Fibroblast of lung (primary cell): ENCODE data around the gene NAP1L4. TPM values are rescaled to one million over a fixed set of nuclear protein-coding genes. Genes with fewer than 3 reads are reported as not detected.

ENCODE experiments used
- DNase-seq, 2 donors: peaks; one replicate each; pipeline versions ENCODE4 v3.0.0 to v3.0.0-alpha.2; 2010; ENCODE audit warnings: low read depth in 2 of 2
- H2AFZ ChIP-seq: 2 replicates; pipeline ENCODE4 v1.5.1; 2012; ENCODE audit warnings: low read length, control low read depth, inconsistent platforms
- H3K27ac ChIP-seq: 2 replicates; pipeline ENCODE4 v1.5.1; 2011; ENCODE audit warnings: low read length, control low read depth; ENCODE audit not compliant: insufficient read depth
- H3K27me3 ChIP-seq: 2 replicates; pipeline ENCODE4 v1.5.1; 2011; ENCODE audit warnings: mild to moderate bottlenecking, low read length; ENCODE audit not compliant: control insufficient read depth, insufficient read depth
- H3K36me3 ChIP-seq: 2 replicates; pipeline ENCODE4 v1.5.1; 2011; ENCODE audit warnings: low read length; ENCODE audit not compliant: control insufficient read depth, insufficient read depth
- H3K4me1 ChIP-seq: 2 replicates; pipeline ENCODE4 v1.5.1; 2011; ENCODE audit warnings: low read length; ENCODE audit not compliant: control insufficient read depth, insufficient read depth; ENCODE audit errors: extremely low read depth
- H3K4me2 ChIP-seq: 2 replicates; pipeline ENCODE4 v1.5.1; 2011; ENCODE audit warnings: low read length, control low read depth; ENCODE audit not compliant: insufficient read depth; ENCODE audit errors: extremely low read depth
- H3K4me3 ChIP-seq, 4 experiments: fragments of 200-600 bp in 1 of 4; sonication (generic) in 1 of 4; replicated peaks in 1 of 4; 2 replicates each; pipeline ENCODE4 v1.5.1; 2011 to 2016; ENCODE audit warnings: low read length in 4 of 4, low read depth in 3 of 4, mild to moderate bottlenecking in 3 of 4, control low read depth in 2 of 4, inconsistent platforms in 1 of 4, mixed read lengths in 1 of 4; ENCODE audit not compliant: insufficient read depth in 1 of 4; ENCODE audit errors: control extremely low read depth in 1 of 4
- H3K79me2 ChIP-seq: 2 replicates; pipeline ENCODE4 v1.5.1; 2012; ENCODE audit warnings: mild to moderate bottlenecking, low read length, inconsistent platforms; ENCODE audit not compliant: control insufficient read depth, insufficient read depth
- H3K9ac ChIP-seq: 2 replicates; pipeline ENCODE4 v1.5.1; 2011; ENCODE audit warnings: mild to moderate bottlenecking, low read length, control low read depth; ENCODE audit not compliant: insufficient read depth
- H3K9me3 ChIP-seq: 2 replicates; pipeline ENCODE4 v1.5.1; 2012; ENCODE audit warnings: low read depth, low read length; ENCODE audit not compliant: control insufficient read depth, insufficient read depth
- H4K20me1 ChIP-seq: 2 replicates; pipeline ENCODE4 v1.5.1; 2011; ENCODE audit warnings: low read length; ENCODE audit not compliant: control insufficient read depth, insufficient read depth; ENCODE audit errors: extremely low read depth
- CTCF ChIP-seq, 2 donors: IDR thresholded peaks in 1 of 2; conservative IDR thresholded peaks in 1 of 2; 1 replicate in 1 of 2; 2 replicates in 1 of 2; pipeline ENCODE4 v1.5.1; 2011 to 2012; ENCODE audit warnings: low read length in 2 of 2, control low read depth in 1 of 2, inconsistent platforms in 1 of 2, low read depth in 1 of 2, mild to moderate bottlenecking in 1 of 2
- EZH2 ChIP-seq: IDR thresholded peaks from 2 replicates; pipeline ENCODE4 v1.5.1; 2012; ENCODE audit warnings: low read length, control low read depth, mild to moderate bottlenecking; ENCODE audit errors: missing control alignments
- polyA plus RNA-seq, 2 donors: library from polyadenylated mRNA; depleted of rRNA in 1 of 2; stranded (reverse) in 1 of 2; unstranded in 1 of 2; fragments of >200 nt; gene quantifications; 2 replicates each; pipeline ENCODE4 v1.2.1, GENCODE V29; 2011 to 2012; ENCODE audit warnings: missing spikeins in 1 of 2
- total RNA-seq: library from RNA; depleted of rRNA; stranded (reverse); fragments of >200 nt; gene quantifications from 2 replicates; pipeline ENCODE4 v1.2.1, GENCODE V29; 2014

The NAP1L4 gene
- total and polyA plus RNA-seq, 2 donors (not counting 1 experiment from before 2014, with no cell fraction given) = 79.5 to 113 TPM

DNA sequence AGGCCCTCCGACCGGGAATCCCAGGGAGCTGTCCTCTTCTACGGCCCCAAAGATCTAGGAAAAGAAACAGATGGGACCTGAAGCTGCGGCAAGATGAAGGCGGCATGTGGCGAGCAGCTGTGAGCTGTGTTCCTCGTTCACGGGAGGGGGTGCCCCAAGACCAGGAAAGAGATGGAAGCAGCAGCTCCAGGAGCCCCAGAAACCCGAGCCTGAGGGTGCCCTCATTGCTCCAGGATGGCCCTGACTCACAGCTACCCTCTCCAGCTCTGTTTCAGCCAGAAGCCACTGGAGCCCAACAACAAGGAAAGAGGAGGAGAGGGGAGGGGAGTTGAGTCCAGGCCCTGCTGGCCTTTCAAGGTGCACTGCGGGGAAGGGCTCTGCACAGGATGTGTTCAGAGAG lies 23.7 kb upstream of the NAP1L4 start:
- Histone ChIP-seq H2AFZ (no peak overlapping the region), H3K4me3 (no peak overlapping the region), H3K36me3 (peaks cover 41% of the 10 kb centered on the region), H3K4me2 (no peak overlapping the region), H3K27me3 (no peaks in the 10 kb centered on the region), H3K4me1 (no peaks in the 10 kb centered on the region), H3K79me2 (no peaks in the 10 kb centered on the region), H3K9me3 (no peaks in the 10 kb centered on the region), H3K9ac (no peak overlapping the region), H3K27ac (no peak overlapping the region), H4K20me1 (no peaks in the 10 kb centered on the region)
- DNase-seq = no peak
- TF ChIP-seq EZH2 (no peak), CTCF (conservative IDR thresholded peaks at IDR 0.05 in 1 of 2, IDR thresholded peaks at IDR 0.05 in 1 of 2; ENCODE audit: low read depth in 1 of 2, low read length in 2 of 2) (no peak)

- Histone ChIP-seq H3K79me2 (no peaks in the 10 kb centered on the region), H2AFZ (no peak overlapping the region), H3K27ac (no peak overlapping the region), H4K20me1 (no peaks in the 10 kb centered on the region), H3K4me3 (no peak overlapping the region), H3K9me3 (no peaks in the 10 kb centered on the region), H3K4me1 (no peaks in the 10 kb centered on the region), H3K4me2 (no peak overlapping the region), H3K36me3 (peaks cover 40% of the 10 kb centered on the region), H3K9ac (no peak overlapping the region), H3K27me3 (no peaks in the 10 kb centered on the region)
- TF ChIP-seq EZH2 (no peak), CTCF (conservative IDR thresholded peaks at IDR 0.05 in 1 of 2, IDR thresholded peaks at IDR 0.05 in 1 of 2; ENCODE audit: low read depth in 1 of 2, low read length in 2 of 2) (no peak)
- no peak for DNase-seq
These were observed 22.8 kb upstream of the NAP1L4 start for GRCh38 chr11:3014943-3015342.

DNA sequence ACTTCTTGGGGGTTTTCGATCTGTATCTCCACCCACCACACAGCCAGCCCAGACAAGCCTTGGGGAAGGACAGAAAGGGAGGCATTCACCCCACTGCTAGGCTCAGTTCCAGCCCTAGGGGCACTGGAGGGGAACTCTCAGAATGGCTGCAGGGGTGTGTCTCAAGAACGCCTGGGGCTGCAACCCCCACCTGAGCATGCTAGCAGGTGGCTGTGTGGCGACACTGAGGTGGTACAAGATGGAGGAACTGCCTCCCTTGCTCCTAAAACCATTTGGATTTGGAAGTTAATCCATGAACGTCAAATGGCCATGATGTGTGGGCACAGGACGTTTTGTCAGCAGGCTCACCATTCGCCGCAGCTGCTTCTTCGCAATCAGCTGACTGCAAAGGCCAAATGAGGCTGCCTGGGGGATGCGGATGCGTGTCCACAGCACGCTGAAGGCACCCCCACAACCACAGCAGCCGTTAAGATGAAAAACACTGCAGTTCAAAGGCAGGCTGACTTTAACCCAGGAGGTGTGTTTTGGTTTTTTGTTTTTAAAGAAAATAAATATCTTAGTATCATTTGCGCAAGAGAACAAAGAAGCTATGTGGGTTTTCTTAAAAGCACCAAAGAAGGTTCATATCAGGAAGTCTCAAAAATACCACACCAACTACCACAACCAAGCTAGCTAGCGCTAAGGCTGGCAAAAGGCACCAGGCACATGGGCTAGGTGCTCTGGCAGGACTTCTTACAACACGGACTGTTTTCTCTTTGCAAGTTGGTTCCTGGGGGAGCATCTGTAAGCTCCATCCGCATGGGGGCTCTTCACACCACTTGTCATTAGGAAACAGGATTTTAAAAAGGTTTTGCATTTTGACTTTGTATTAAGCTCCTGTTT lies 22.2 kb upstream of the NAP1L4 start:
- Histone ChIP-seq H3K27ac (no peak overlapping the region), H3K4me2 (no peak overlapping the region)
- no peak for DNase-seq

More for the DNA sequence above, 22.2 kb upstream of the NAP1L4 start:
- H2AFZ ChIP-seq = no peak overlapping the region
- H3K79me2 ChIP-seq = no peaks in the 10 kb centered on the region
- no peaks in the 10 kb centered on the region for H3K27me3 ChIP-seq
- H3K4me3 ChIP-seq = no peak overlapping the region
- no peaks in the 10 kb centered on the region for H4K20me1 ChIP-seq
- H3K9me3 ChIP-seq = no peaks in the 10 kb centered on the region
- no peaks in the 10 kb centered on the region for H3K4me1 ChIP-seq
- TF ChIP-seq CTCF (conservative IDR thresholded peaks at IDR 0.05 in 1 of 2, IDR thresholded peaks at IDR 0.05 in 1 of 2; ENCODE audit: low read depth in 1 of 2, low read length in 2 of 2) = no peak
- TF ChIP-seq EZH2 = no peak
- H3K9ac ChIP-seq = no peak overlapping the region
- peaks cover 41% of the 10 kb centered on the region for H3K36me3 ChIP-seq
